Measurements from ENCODE around the gene ITPR1. TPM values are rescaled to one million over a fixed set of nuclear protein-coding genes. Genes with fewer than 3 reads are reported as not detected.

ITPR1 gene
- polyA plus RNA-seq, 1 donor from 2014 or later = 2.1 TPM

GRCh38 chr3:4660936-4661335 is 167.8 kb downstream of the ITPR1 start:
- no peaks in the 10 kb centered on the region for H4K20me1 ChIP-seq (ENCODE audit: insufficient read depth)
- no peaks in the 10 kb centered on the region for H3F3A ChIP-seq (ENCODE audit: insufficient read depth, low read length, poor library complexity, severe bottlenecking)
- H2AFZ ChIP-seq (ENCODE audit: low read depth, low read length) = no peak overlapping the region
- H3K9me3 ChIP-seq (ENCODE audit: low read length) = no peaks in the 10 kb centered on the region
- H3K9me2 ChIP-seq (ENCODE audit: insufficient read depth, low read length) = no peaks in the 10 kb centered on the region
- H3K36me3 ChIP-seq (ENCODE audit: insufficient read depth, low read length) = no peaks in the 10 kb centered on the region
- H3K79me2 ChIP-seq (replicated peaks; ENCODE audit: insufficient read depth, low read length) = no peaks in the 10 kb centered on the region
- H3K9ac ChIP-seq (ENCODE audit: low read length) = no peak overlapping the region
- no peak overlapping the region for H3K4me3 ChIP-seq (ENCODE audit: low read length)
- H3K27me3 ChIP-seq (ENCODE audit: insufficient read depth, low read depth, low read length) = no peaks in the 10 kb centered on the region
- TF ChIP-seq MXI1 (conservative IDR thresholded peaks at IDR 0.05; ENCODE audit: poor library complexity, severe bottlenecking) (no peak), SMC3 (conservative IDR thresholded peaks at IDR 0.05; ENCODE audit: poor library complexity) (no peak), CTCF (IDR thresholded peaks at IDR 0.05; ENCODE audit: poor library complexity, severe bottlenecking) (no peak), RAD21 (conservative IDR thresholded peaks at IDR 0.05) (no peak), EZH2 (IDR thresholded peaks at IDR 0.05; ENCODE audit: borderline replicate concordance, insufficient read depth, low read length, poor library complexity, severe bottlenecking) (no peak), EP300 (conservative IDR thresholded peaks at IDR 0.05; ENCODE audit: poor library complexity, severe bottlenecking) (no peak), POLR2AphosphoS5 (IDR thresholded peaks at IDR 0.05) (no peak), TAF1 (IDR thresholded peaks at IDR 0.05; ENCODE audit: low read depth) (no peak)
- TF ChIP-seq, protein P1, sequence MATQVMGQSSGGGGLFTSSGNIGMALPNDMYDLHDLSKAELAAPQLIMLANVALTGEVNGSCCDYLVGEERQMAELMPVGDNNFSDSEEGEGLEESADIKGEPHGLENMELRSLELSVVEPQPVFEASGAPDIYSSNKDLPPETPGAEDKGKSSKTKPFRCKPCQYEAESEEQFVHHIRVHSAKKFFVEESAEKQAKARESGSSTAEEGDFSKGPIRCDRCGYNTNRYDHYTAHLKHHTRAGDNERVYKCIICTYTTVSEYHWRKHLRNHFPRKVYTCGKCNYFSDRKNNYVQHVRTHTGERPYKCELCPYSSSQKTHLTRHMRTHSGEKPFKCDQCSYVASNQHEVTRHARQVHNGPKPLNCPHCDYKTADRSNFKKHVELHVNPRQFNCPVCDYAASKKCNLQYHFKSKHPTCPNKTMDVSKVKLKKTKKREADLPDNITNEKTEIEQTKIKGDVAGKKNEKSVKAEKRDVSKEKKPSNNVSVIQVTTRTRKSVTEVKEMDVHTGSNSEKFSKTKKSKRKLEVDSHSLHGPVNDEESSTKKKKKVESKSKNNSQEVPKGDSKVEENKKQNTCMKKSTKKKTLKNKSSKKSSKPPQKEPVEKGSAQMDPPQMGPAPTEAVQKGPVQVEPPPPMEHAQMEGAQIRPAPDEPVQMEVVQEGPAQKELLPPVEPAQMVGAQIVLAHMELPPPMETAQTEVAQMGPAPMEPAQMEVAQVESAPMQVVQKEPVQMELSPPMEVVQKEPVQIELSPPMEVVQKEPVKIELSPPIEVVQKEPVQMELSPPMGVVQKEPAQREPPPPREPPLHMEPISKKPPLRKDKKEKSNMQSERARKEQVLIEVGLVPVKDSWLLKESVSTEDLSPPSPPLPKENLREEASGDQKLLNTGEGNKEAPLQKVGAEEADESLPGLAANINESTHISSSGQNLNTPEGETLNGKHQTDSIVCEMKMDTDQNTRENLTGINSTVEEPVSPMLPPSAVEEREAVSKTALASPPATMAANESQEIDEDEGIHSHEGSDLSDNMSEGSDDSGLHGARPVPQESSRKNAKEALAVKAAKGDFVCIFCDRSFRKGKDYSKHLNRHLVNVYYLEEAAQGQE (IDR thresholded peaks at IDR 0.05; ENCODE audit: borderline replicate concordance) = no peak
- no peak overlapping the region for H3K4me2 ChIP-seq (ENCODE audit: low read length)
- H3K27ac ChIP-seq (ENCODE audit: low read length) = no peak overlapping the region

DNA sequence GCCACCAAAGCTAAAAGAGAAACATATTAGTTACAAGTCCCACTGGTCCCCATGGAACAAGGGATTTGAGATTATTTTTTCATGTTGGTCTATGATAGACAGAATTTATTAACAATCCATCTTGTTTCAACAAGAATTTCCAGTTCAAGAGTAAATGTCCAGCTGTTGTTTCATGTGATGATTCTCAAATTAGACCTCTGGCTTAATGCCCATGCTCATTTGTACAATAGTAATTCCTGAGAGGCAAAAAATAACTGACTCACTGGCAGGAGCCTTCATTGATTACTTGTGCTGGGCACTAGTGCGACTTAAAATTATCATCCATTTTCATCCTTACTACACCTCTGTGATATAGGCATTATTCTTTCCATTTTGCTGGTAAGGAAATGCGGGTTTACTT is 171.3 kb downstream of the ITPR1 start:
- no peak overlapping the region for H3K4me3 ChIP-seq (ENCODE audit: low read length)
- no peaks in the 10 kb centered on the region for H3K36me3 ChIP-seq (ENCODE audit: insufficient read depth, low read length)

More for the DNA sequence above, 171.3 kb downstream of the ITPR1 start:
- Histone ChIP-seq H3F3A (ENCODE audit: insufficient read depth, low read length, poor library complexity, severe bottlenecking) (no peaks in the 10 kb centered on the region), H3K9me3 (ENCODE audit: low read length) (no peaks in the 10 kb centered on the region), H3K79me2 (replicated peaks; ENCODE audit: insufficient read depth, low read length) (no peaks in the 10 kb centered on the region), H3K4me2 (ENCODE audit: low read length) (no peak overlapping the region), H2AFZ (ENCODE audit: low read depth, low read length) (no peak overlapping the region), H3K27ac (ENCODE audit: low read length) (no peak overlapping the region), H3K27me3 (ENCODE audit: insufficient read depth, low read depth, low read length) (no peaks in the 10 kb centered on the region), H4K20me1 (ENCODE audit: insufficient read depth) (no peaks in the 10 kb centered on the region), H3K9ac (ENCODE audit: low read length) (no peak overlapping the region), H3K9me2 (ENCODE audit: insufficient read depth, low read length) (no peaks in the 10 kb centered on the region)
- TF ChIP-seq, protein P1 (IDR thresholded peaks at IDR 0.05; ENCODE audit: borderline replicate concordance) = no peak
- TF ChIP-seq EZH2 (IDR thresholded peaks at IDR 0.05; ENCODE audit: borderline replicate concordance, insufficient read depth, low read length, poor library complexity, severe bottlenecking) (no peak), SMC3 (conservative IDR thresholded peaks at IDR 0.05; ENCODE audit: poor library complexity) (no peak), CTCF (IDR thresholded peaks at IDR 0.05; ENCODE audit: poor library complexity, severe bottlenecking) (no peak), RAD21 (conservative IDR thresholded peaks at IDR 0.05) (no peak), POLR2AphosphoS5 (IDR thresholded peaks at IDR 0.05) (no peak), MXI1 (conservative IDR thresholded peaks at IDR 0.05; ENCODE audit: poor library complexity, severe bottlenecking) (no peak), EP300 (conservative IDR thresholded peaks at IDR 0.05; ENCODE audit: poor library complexity, severe bottlenecking) (no peak), TAF1 (IDR thresholded peaks at IDR 0.05; ENCODE audit: low read depth) (no peak)

All from neural cell (in vitro differentiated cells).